MM.1S (cell line): Measurements from ENCODE around the gene KRT81.

Experiments used
- DNase-seq: peaks from one replicate; pipeline ENCODE4 v3.0.0-alpha.2; 2015
- H2AFZ ChIP-seq: fragments of 300-600 bp; sonication (generic); 2 replicates; pipeline ENCODE4 v1.6.0; 2016; ENCODE audit warnings: antibody characterized with exemption, low read length
- H3F3A ChIP-seq: fragments of 300-600 bp; sonication (generic); 2 replicates; pipeline ENCODE4 v1.6.1; 2016; ENCODE audit warnings: mild to moderate bottlenecking, antibody characterized with exemption, low read length, moderate library complexity, mixed read lengths; ENCODE audit not compliant: insufficient read depth
- H3K27ac ChIP-seq: fragments of 300-600 bp; sonication (generic); 2 replicates; pipeline ENCODE4 v1.5.1; 2016; ENCODE audit warnings: mild to moderate bottlenecking, low read length
- H3K27me3 ChIP-seq: fragments of 300-600 bp; sonication (generic); replicated peaks from 2 replicates; pipeline ENCODE4 v1.6.0; 2016; ENCODE audit warnings: low read length; ENCODE audit not compliant: insufficient read depth
- H3K36me3 ChIP-seq: fragments of 300-600 bp; sonication (generic); replicated peaks from 2 replicates; pipeline ENCODE4 v1.6.1; 2016; ENCODE audit warnings: mild to moderate bottlenecking, low read length, mixed read lengths; ENCODE audit not compliant: insufficient read depth
- H3K4me1 ChIP-seq: fragments of 300-600 bp; sonication (generic); 2 replicates; pipeline ENCODE4 v1.6.1; 2016; ENCODE audit warnings: low read length, mixed read lengths
- H3K4me2 ChIP-seq: fragments of 300-600 bp; sonication (generic); 2 replicates; pipeline ENCODE4 v1.6.0; 2016; ENCODE audit warnings: low read depth, low read length
- H3K4me3 ChIP-seq: fragments of 300-600 bp; sonication (generic); 2 replicates; pipeline ENCODE4 v1.5.1; 2016; ENCODE audit warnings: low read length, mixed read lengths
- H3K79me2 ChIP-seq: fragments of 300-600 bp; sonication (generic); 2 replicates; pipeline ENCODE4 v1.6.1; 2016; ENCODE audit warnings: mixed run types, low read length, mixed read lengths
- H3K9ac ChIP-seq: fragments of 300-600 bp; sonication (generic); 2 replicates; pipeline ENCODE4 v1.6.1; 2016; ENCODE audit warnings: low read length, mixed read lengths
- H3K9me2 ChIP-seq: fragments of 300-600 bp; sonication (generic); replicated peaks from 2 replicates; pipeline ENCODE4 v1.6.1; 2016; ENCODE audit warnings: mild to moderate bottlenecking, low read length, mixed read lengths; ENCODE audit not compliant: insufficient read depth
- H3K9me3 ChIP-seq: fragments of 300-600 bp; sonication (generic); replicated peaks from 2 replicates; pipeline ENCODE4 v1.6.1; 2016; ENCODE audit warnings: mild to moderate bottlenecking, low read length, mixed read lengths; ENCODE audit not compliant: insufficient read depth
- H4K20me1 ChIP-seq: fragments of 300-600 bp; sonication (generic); 2 replicates; pipeline ENCODE4 v1.6.1; 2016; ENCODE audit warnings: mild to moderate bottlenecking, low read length, moderate library complexity, mixed read lengths; ENCODE audit not compliant: insufficient read depth
- CTCF ChIP-seq: fragments of 300-600 bp; sonication (generic); IDR thresholded peaks from 2 replicates; pipeline ENCODE4 v1.5.1; 2016; ENCODE audit warnings: antibody characterized with exemption, low read length, mixed read lengths
- EZH2 ChIP-seq: fragments of 300-600 bp; sonication (generic); optimal IDR thresholded peaks from 2 replicates; pipeline ENCODE3; 2017; ENCODE audit warnings: low read depth, mild to moderate bottlenecking, antibody characterized with exemption, low read length, mixed read lengths
- EZH2phosphoT487 ChIP-seq: fragments of 300-600 bp; sonication (generic); IDR thresholded peaks from 2 replicates; pipeline ENCODE4 v1.6.1; 2018; ENCODE audit warnings: antibody characterized with exemption, low read length

Gene KRT81

GRCh38 chr12:52254965-52255751 lies 36.2 kb downstream of the KRT81 start:
- Histone ChIP-seq H3F3A (no peaks in the 10 kb centered on the region), H4K20me1 (no peaks in the 10 kb centered on the region), H3K9ac (no peak overlapping the region), H3K9me3 (no peaks in the 10 kb centered on the region), H3K9me2 (no peaks in the 10 kb centered on the region), H3K79me2 (no peaks in the 10 kb centered on the region), H3K36me3 (no peaks in the 10 kb centered on the region), H2AFZ (no peak overlapping the region), H3K4me3 (no peak overlapping the region), H3K27ac (no peak overlapping the region), H3K4me1 (no peaks in the 10 kb centered on the region), H3K4me2 (no peak overlapping the region), H3K27me3 (peaks cover 40% of the 10 kb centered on the region)
- no peak for TF ChIP-seq EZH2
- TF ChIP-seq EZH2phosphoT487, result no peak
- TF ChIP-seq CTCF, result no peak
- DNase-seq, result no peak

GRCh38 chr12:52254180-52254964 lies 37.0 kb downstream of the KRT81 start:
- Histone ChIP-seq H3K4me3 (no peak overlapping the region), H3K79me2 (no peaks in the 10 kb centered on the region)

GRCh38 chr12:52253391-52254179 lies 37.7 kb downstream of the KRT81 start:
- H4K20me1 ChIP-seq, result no peaks in the 10 kb centered on the region

More at GRCh38 chr12:52254180-52254964, 37.0 kb downstream of the KRT81 start:
- H3K9me3 ChIP-seq, result no peaks in the 10 kb centered on the region
- no peak overlapping the region for H3K9ac ChIP-seq
- H3K4me1 ChIP-seq, result no peaks in the 10 kb centered on the region
- H3K27ac ChIP-seq, result no peak overlapping the region
- H3K27me3 ChIP-seq, result peaks cover 36% of the 10 kb centered on the region
- H3K4me2 ChIP-seq, result no peak overlapping the region
- DNase-seq, result no peak
- H3K36me3 ChIP-seq, result no peaks in the 10 kb centered on the region
- H2AFZ ChIP-seq, result no peak overlapping the region
- H4K20me1 ChIP-seq, result no peaks in the 10 kb centered on the region
- no peaks in the 10 kb centered on the region for H3F3A ChIP-seq
- TF ChIP-seq CTCF (no peak), EZH2 (no peak), EZH2phosphoT487 (no peak)
- H3K9me2 ChIP-seq, result no peaks in the 10 kb centered on the region

More at GRCh38 chr12:52253391-52254179, 37.7 kb downstream of the KRT81 start:
- Histone ChIP-seq H2AFZ (no peak overlapping the region), H3K27me3 (peaks cover 29% of the 10 kb centered on the region), H3K36me3 (no peaks in the 10 kb centered on the region), H3K9me2 (no peaks in the 10 kb centered on the region), H3K4me2 (no peak overlapping the region), H3K79me2 (no peaks in the 10 kb centered on the region), H3K4me1 (peaks cover 4% of the 10 kb centered on the region; the same call in 1 of the 2 replicates), H3K4me3 (no peak overlapping the region), H3K27ac (no peak overlapping the region), H3F3A (no peaks in the 10 kb centered on the region), H3K9ac (no peak overlapping the region), H3K9me3 (no peaks in the 10 kb centered on the region)
- DNase-seq, result no peak
- TF ChIP-seq EZH2phosphoT487, result no peak
- no peak for TF ChIP-seq CTCF
- TF ChIP-seq EZH2, result no peak
